GM19372 (cell line): Measurements from ENCODE around the gene RPS19BP1.

Source experiments
- ATAC-seq: cut with Tn5 transposase; IDR thresholded peaks from one replicate; pipeline ENCODE4 v1.9.1; 2021; ENCODE audit warnings: mild to moderate bottlenecking, low read depth, moderate library complexity; ENCODE audit not compliant: unreplicated experiment

Gene RPS19BP1

GRCh38 chr22:39532215-39533073, at the start of gene RPS19BP1:
Gene RPS19BP1, minus strand, starts transcription at chr22:39532748. Its CDS starts 10 bp downstream, at chr22:39532738.
- ATAC-seq: peak; percentile 81

GRCh38 chr22:39581303-39581702, 48.8 kb upstream of the RPS19BP1 start:
- ATAC-seq: no peak

GRCh38 chr22:39580795-39581194, 48.2 kb upstream of the RPS19BP1 start:
- no peak for ATAC-seq

- ATAC-seq: no peak
Observed at GRCh38 chr22:39580006-39580441, 47.5 kb upstream of the RPS19BP1 start.

GRCh38 chr22:39577900-39578299, 45.4 kb upstream of the RPS19BP1 start:
- ATAC-seq: no peak

- ATAC-seq: no peak
Observed at GRCh38 chr22:39577366-39577765, 44.8 kb upstream of the RPS19BP1 start.

- ATAC-seq: no peak
Observed at GRCh38 chr22:39576027-39576426, 43.5 kb upstream of the RPS19BP1 start.

- no peak for ATAC-seq
Observed at GRCh38 chr22:39575552-39575825, 42.9 kb upstream of the RPS19BP1 start.

- ATAC-seq: no peak
Observed at GRCh38 chr22:39574779-39575551, 42.4 kb upstream of the RPS19BP1 start.

GRCh38 chr22:39571538-39571937, 39.0 kb upstream of the RPS19BP1 start:
- ATAC-seq: no peak

- no peak for ATAC-seq
Observed at GRCh38 chr22:39570665-39571064, 38.1 kb upstream of the RPS19BP1 start, which contains the start of gene CACNA1I. Gene CACNA1I, plus strand, starts transcription at chr22:39570753. Its CDS starts 0 bp downstream, at chr22:39570753.

- no peak for ATAC-seq
Observed at GRCh38 chr22:39570226-39570625, 37.7 kb upstream of the RPS19BP1 start.

- ATAC-seq: no peak
Observed at GRCh38 chr22:39569066-39569465, 36.5 kb upstream of the RPS19BP1 start.

GRCh38 chr22:39568278-39568981, 35.9 kb upstream of the RPS19BP1 start:
- no peak for ATAC-seq

- no peak for ATAC-seq
Observed at GRCh38 chr22:39567135-39567946, 34.8 kb upstream of the RPS19BP1 start.

GRCh38 chr22:39565414-39565944, 32.9 kb upstream of the RPS19BP1 start:
- ATAC-seq: no peak

GRCh38 chr22:39563571-39564428, 31.3 kb upstream of the RPS19BP1 start:
- no peak for ATAC-seq

- no peak for ATAC-seq
Observed at GRCh38 chr22:39562839-39563489, 30.4 kb upstream of the RPS19BP1 start.
